DOHH2 (cell line): Measurements from ENCODE around the gene LIMS2.

Source experiments
- CTCF ChIP-seq: fragments of 200-600 bp; sonication (generic); IDR thresholded peaks from one replicate; pipeline ENCODE4 v1.5.1; 2014; ENCODE audit warnings: antibody characterized with exemption, mild to moderate bottlenecking, low read depth, low read length; ENCODE audit not compliant: poor library complexity, severe bottlenecking
- EZH2phosphoT487 ChIP-seq: fragments of 200-600 bp; sonication (generic); IDR thresholded peaks from 2 replicates; pipeline ENCODE4 v1.6.1; 2017; ENCODE audit warnings: borderline replicate concordance, mild to moderate bottlenecking, antibody characterized with exemption, low read length, moderate library complexity, mixed read lengths

- TF ChIP-seq CTCF, result no peak
- no peak for TF ChIP-seq EZH2phosphoT487
These were observed at the start of gene LIMS2 for GRCh38 chr2:127675331-127676261.
